KMS-11 (cell line): Measurements from ENCODE around the gene SLC35F3.

Experiments
- H2AFZ ChIP-seq: fragments of 200-600 bp; sonication (generic); 2 replicates; pipeline ENCODE4 v1.6.1; 2016; ENCODE audit warnings: antibody characterized with exemption, mixed run types, low read depth
- H3K27ac ChIP-seq: fragments of 200-600 bp; sonication (generic); 2 replicates; pipeline ENCODE4 v1.6.1; 2016; ENCODE audit warnings: mild to moderate bottlenecking, mixed run types
- H3K27me3 ChIP-seq: fragments of 200-600 bp; sonication (generic); 2 replicates; pipeline ENCODE4 v1.6.1; 2017; ENCODE audit warnings: mild to moderate bottlenecking, low read depth, mixed run types, moderate library complexity; ENCODE audit not compliant: insufficient read depth
- H3K36me3 ChIP-seq: fragments of 200-600 bp; sonication (generic); 2 replicates; pipeline ENCODE4 v1.6.1; 2017; ENCODE audit warnings: mild to moderate bottlenecking, mixed run types; ENCODE audit not compliant: insufficient read depth
- H3K4me1 ChIP-seq: fragments of 200-600 bp; sonication (generic); 2 replicates; pipeline ENCODE4 v1.6.1; 2016; ENCODE audit warnings: mild to moderate bottlenecking, low read depth, mixed run types; ENCODE audit not compliant: poor library complexity, severe bottlenecking
- H3K4me2 ChIP-seq: fragments of 200-600 bp; sonication (generic); 2 replicates; pipeline ENCODE4 v1.7.0; 2016; ENCODE audit warnings: mild to moderate bottlenecking, mixed run types
- H3K4me3 ChIP-seq: fragments of 200-600 bp; sonication (generic); IDR thresholded peaks from 2 replicates; pipeline ENCODE4 v1.6.1; 2017; ENCODE audit warnings: low read depth, low read length, mixed read lengths; ENCODE audit not compliant: insufficient read depth
- H3K79me2 ChIP-seq: fragments of 200-600 bp; sonication (generic); 2 replicates; pipeline ENCODE4 v1.6.1; 2016; ENCODE audit warnings: low read depth, mixed run types; ENCODE audit not compliant: insufficient read depth
- H3K9ac ChIP-seq: fragments of 200-600 bp; sonication (generic); 2 replicates; pipeline ENCODE4 v1.6.1; 2016; ENCODE audit warnings: mild to moderate bottlenecking, mixed run types
- H4K20me1 ChIP-seq: fragments of 200-600 bp; sonication (generic); 2 replicates; pipeline ENCODE4 v1.6.1; 2016; ENCODE audit warnings: mild to moderate bottlenecking, mixed run types; ENCODE audit not compliant: insufficient read depth
- CTCF ChIP-seq: fragments of 200-600 bp; sonication (generic); conservative IDR thresholded peaks from 2 replicates; pipeline ENCODE4 v1.6.1; 2017; ENCODE audit warnings: low read depth, mild to moderate bottlenecking, antibody characterized with exemption, low read length, moderate library complexity, mixed read lengths

SLC35F3 gene

GRCh38 chr1:234090212-234091064 lies 186.0 kb downstream of the SLC35F3 start:
- Histone ChIP-seq H3K4me3 (no peak overlapping the region), H3K27me3 (no peaks in the 10 kb centered on the region), H3K4me2 (no peak overlapping the region), H2AFZ (no peak overlapping the region), H3K36me3 (no peaks in the 10 kb centered on the region), H3K79me2 (no peaks in the 10 kb centered on the region), H3K27ac (no peak overlapping the region), H3K9ac (no peak overlapping the region), H3K4me1 (no peaks in the 10 kb centered on the region), H4K20me1 (no peaks in the 10 kb centered on the region)
- TF ChIP-seq CTCF = no peak

- TF ChIP-seq CTCF = no peak
Observed at GRCh38 chr1:234091065-234091401, 186.6 kb downstream of the SLC35F3 start.

DNA sequence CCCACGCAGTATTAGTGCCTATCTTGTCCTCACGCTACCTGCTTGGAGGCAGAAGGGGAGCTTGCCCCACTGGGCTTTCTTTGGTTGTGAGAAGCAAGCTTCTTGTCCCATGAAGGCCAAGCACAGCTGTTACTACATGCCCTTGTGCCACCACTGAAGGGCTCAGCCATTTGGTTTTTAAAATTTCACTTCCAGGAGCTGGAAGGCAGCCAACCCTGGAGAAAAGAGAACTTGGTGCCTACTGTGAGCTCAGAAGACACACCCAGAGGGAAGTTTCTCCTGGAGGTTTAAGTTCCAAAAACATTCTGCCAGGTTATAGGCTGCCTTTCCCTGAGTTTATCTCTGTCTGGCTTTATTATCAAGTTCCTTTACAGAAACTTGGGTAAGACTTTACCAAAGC lies 187.4 kb downstream of the SLC35F3 start:
- no peak overlapping the region for H2AFZ ChIP-seq
- H3K9ac ChIP-seq = no peak overlapping the region
- no peaks in the 10 kb centered on the region for H3K36me3 ChIP-seq
- H3K27ac ChIP-seq = no peak overlapping the region
- no peaks in the 10 kb centered on the region for H4K20me1 ChIP-seq
- no peaks in the 10 kb centered on the region for H3K27me3 ChIP-seq
- H3K4me3 ChIP-seq = no peak overlapping the region
- H3K79me2 ChIP-seq = no peaks in the 10 kb centered on the region
- no peak for TF ChIP-seq CTCF
- H3K4me2 ChIP-seq = no peak overlapping the region
- H3K4me1 ChIP-seq = no peaks in the 10 kb centered on the region

More at GRCh38 chr1:234091065-234091401, 186.6 kb downstream of the SLC35F3 start:
- no peak overlapping the region for H3K4me3 ChIP-seq
- no peaks in the 10 kb centered on the region for H3K4me1 ChIP-seq
- H3K4me2 ChIP-seq = no peak overlapping the region
- no peak overlapping the region for H3K9ac ChIP-seq
- H3K36me3 ChIP-seq = no peaks in the 10 kb centered on the region
- no peak overlapping the region for H3K27ac ChIP-seq
- no peaks in the 10 kb centered on the region for H3K79me2 ChIP-seq
- no peak overlapping the region for H2AFZ ChIP-seq
- no peaks in the 10 kb centered on the region for H3K27me3 ChIP-seq
- no peaks in the 10 kb centered on the region for H4K20me1 ChIP-seq

- Histone ChIP-seq H3K36me3 (no peaks in the 10 kb centered on the region), H3K4me1 (no peaks in the 10 kb centered on the region), H3K4me3 (no peak overlapping the region), H3K27ac (no peak overlapping the region), H3K9ac (no peak overlapping the region), H3K79me2 (no peaks in the 10 kb centered on the region), H3K4me2 (no peak overlapping the region), H4K20me1 (no peaks in the 10 kb centered on the region), H2AFZ (no peak overlapping the region), H3K27me3 (no peaks in the 10 kb centered on the region)
- no peak for TF ChIP-seq CTCF
Observed at GRCh38 chr1:234093107-234093506, 188.6 kb downstream of the SLC35F3 start.
